Endothelial cell of umbilical vein (primary cell): ENCODE results near the gene ERBB4. TPM values are rescaled to one million over a fixed set of nuclear protein-coding genes. Genes with fewer than 3 reads are reported as not detected.

Experiments used
- BruUV-seq: library from RNA; stranded (reverse); fragments of 400-500 nt; replicated peaks from 2 replicates; lab custom pipeline; 2021; lab: Mats Ljungman, UMichigan
- CTCF ChIA-PET: fragments of 300-600, 350-600 bp; sonication (Branson Sonifier 250); formaldehyde crosslinking; loops from one replicate; lab custom pipeline; 2021; ENCODE audit warnings: antibody characterized with exemption, inconsistent platforms; lab: Charles Lee
- POLR2A ChIA-PET: fragments of 300-600, 350-600 bp; sonication (Branson Sonifier 250); formaldehyde crosslinking; loops from one replicate; lab custom pipeline; 2021; ENCODE audit warnings: antibody characterized with exemption, inconsistent platforms; lab: Charles Lee
- DNase-seq: peaks from one replicate; pipeline ENCODE4 v3.0.0-alpha.2; 2011; ENCODE audit warnings: low read depth, low spot score
- FAIRE-seq: peaks from 2 replicates; lab custom pipeline; 2011; peaks lifted over from hg19 to GRCh38; lab: Jason Lieb, UNC
- H2AFZ ChIP-seq: 2 replicates; pipeline ENCODE4 v1.6.0; 2012; ENCODE audit warnings: low read depth, low read length, control low read depth, inconsistent platforms
- H3K27ac ChIP-seq: 2 replicates; pipeline ENCODE4 v1.5.1; 2011; ENCODE audit warnings: low read depth, mild to moderate bottlenecking, control low read depth, low read length, moderate library complexity; ENCODE audit not compliant: insufficient read depth
- H3K27me3 ChIP-seq, 2 experiments: 2 replicates each; pipeline versions ENCODE4 v1.6.0 to v1.6.1; 2011; ENCODE audit warnings: low read length in 2 of 2, mixed read lengths in 1 of 2; ENCODE audit not compliant: control insufficient read depth in 2 of 2, insufficient read depth in 2 of 2
- H3K36me3 ChIP-seq, 2 experiments: 2 replicates in 1 of 2; 3 replicates in 1 of 2; pipeline ENCODE4 v1.5.1; 2011; ENCODE audit warnings: low read length in 2 of 2, mild to moderate bottlenecking in 1 of 2, moderate library complexity in 1 of 2; ENCODE audit not compliant: control insufficient read depth in 2 of 2, insufficient read depth in 2 of 2; ENCODE audit errors: extremely low read depth in 1 of 2
- H3K4me1 ChIP-seq: 3 replicates; pipeline ENCODE4 v1.5.1; 2011; ENCODE audit warnings: mild to moderate bottlenecking, low read length; ENCODE audit not compliant: control insufficient read depth, insufficient read depth; ENCODE audit errors: extremely low read depth
- H3K4me2 ChIP-seq: 2 replicates; pipeline ENCODE4 v1.6.1; 2011; ENCODE audit warnings: low read length, control low read depth, mixed read lengths; ENCODE audit not compliant: insufficient read depth
- H3K4me3 ChIP-seq, 3 experiments: fragments of 200-600 bp in 1 of 3; sonication (generic), shearing (Covaris generic) in 1 of 3; replicated peaks in 1 of 3; 2 replicates each; pipeline ENCODE4 v1.5.1; 2011 to 2016; ENCODE audit warnings: control low read depth in 3 of 3, low read length in 3 of 3, mild to moderate bottlenecking in 2 of 3, inconsistent platforms in 1 of 3, low read depth in 1 of 3, moderate library complexity in 1 of 3; ENCODE audit not compliant: insufficient read depth in 1 of 3
- H3K79me2 ChIP-seq: 2 replicates; pipeline ENCODE4 v1.6.0; 2012; ENCODE audit warnings: low read length, inconsistent platforms; ENCODE audit not compliant: control insufficient read depth, insufficient read depth
- H3K9ac ChIP-seq: replicated peaks from 2 replicates; pipeline ENCODE3; 2011; ENCODE audit warnings: low read length, control low read depth; ENCODE audit not compliant: insufficient read depth; ENCODE audit errors: extremely low read depth
- H3K9me1 ChIP-seq: replicated peaks from 3 replicates; pipeline ENCODE4 v1.6.0; 2011; ENCODE audit warnings: mild to moderate bottlenecking, low read length; ENCODE audit not compliant: control insufficient read depth, insufficient read depth; ENCODE audit errors: extremely low read depth
- H3K9me3 ChIP-seq: replicated peaks from 2 replicates; pipeline ENCODE4 v1.5.1; 2012; ENCODE audit warnings: low read length, inconsistent platforms; ENCODE audit not compliant: control insufficient read depth, insufficient read depth
- H4K20me1 ChIP-seq: replicated peaks from 2 replicates; pipeline ENCODE3; 2011; ENCODE audit warnings: mild to moderate bottlenecking, low read length; ENCODE audit not compliant: control insufficient read depth, insufficient read depth; ENCODE audit errors: extremely low read depth
- EZH2 ChIP-seq: IDR thresholded peaks from 2 replicates; pipeline ENCODE4 v1.6.1; 2012; ENCODE audit warnings: borderline replicate concordance, low read depth, mild to moderate bottlenecking, moderate library complexity, low read length, inconsistent platforms; ENCODE audit not compliant: severe bottlenecking
- FOS ChIP-seq: IDR thresholded peaks from 2 replicates; pipeline ENCODE4 v1.6.1; 2011; ENCODE audit warnings: mild to moderate bottlenecking, low read length, moderate library complexity, borderline replicate concordance; ENCODE audit not compliant: insufficient read depth
- GATA2 ChIP-seq: IDR thresholded peaks from 2 replicates; pipeline ENCODE4 v1.7.0; 2011; ENCODE audit warnings: low read depth, mild to moderate bottlenecking, moderate library complexity, mixed read lengths, low read length; ENCODE audit not compliant: insufficient read length, insufficient read depth
- JUN ChIP-seq: IDR thresholded peaks from 2 replicates; pipeline ENCODE4 v1.6.1; 2011; ENCODE audit warnings: borderline replicate concordance, low read depth; ENCODE audit not compliant: insufficient read length, insufficient read depth
- MYC ChIP-seq: IDR thresholded peaks from one replicate; pipeline ENCODE4 v1.6.1; 2011; ENCODE audit warnings: mild to moderate bottlenecking, low read depth, low read length
- POLR2A ChIP-seq: IDR thresholded peaks from 2 replicates; pipeline ENCODE4 v1.6.1; 2012; ENCODE audit warnings: low read depth, mild to moderate bottlenecking, control low read depth, low read length
- POLR2AphosphoS5 ChIP-seq: IDR thresholded peaks from 2 replicates; pipeline ENCODE4 v1.6.1; 2012; ENCODE audit warnings: low read depth, mild to moderate bottlenecking, control low read depth, low read length, moderate library complexity; ENCODE audit not compliant: insufficient read depth
- dilution Hi-C: fragments of 300-500 bp; cut with MboI; formaldehyde crosslinking; loops from one replicate; pipeline ENCODE4 v1.15.0; 2019; ENCODE audit warnings: low sequenced_read_pairs; ENCODE audit not compliant: extremely low pct_ligation_motif_present
- intact Hi-C: fragments of 100-400 bp; cut with micrococcal nuclease; formaldehyde crosslinking; loops from one replicate; pipeline ENCODE4 v1.10.0; 2022
- polyA plus RNA-seq, 4 experiments: library from polyadenylated mRNA; depleted of rRNA in 3 of 4; stranded (reverse) in 3 of 4; unstranded in 1 of 4; fragments of >200 nt; gene quantifications; 2 replicates each; pipeline versions ENCODE4 v1.2.1 to v1.2.3, GENCODE V29; 2011 to 2012; ENCODE audit warnings: missing spikeins in 1 of 4
- total RNA-seq: library from RNA; stranded (reverse); gene quantifications from 2 replicates; pipeline ENCODE4 v1.2.3, GENCODE V29; 2021
- TF ChIP-seq, protein P1 (sequence below), 2 donors: IDR thresholded peaks; 1 replicate in 1 of 2; 2 replicates in 1 of 2; pipeline ENCODE4 v1.5.1; 2011; ENCODE audit warnings: low read length in 2 of 2, mild to moderate bottlenecking in 2 of 2, moderate library complexity in 2 of 2, control low read depth in 1 of 2, inconsistent platforms in 1 of 2, low read depth in 1 of 2; ENCODE audit not compliant: insufficient read depth in 1 of 2; ENCODE audit errors: extremely low read depth in 1 of 2
- TF ChIP-seq, protein P2 (sequence below): IDR thresholded peaks from 2 replicates; pipeline ENCODE4 v1.6.1; 2011; ENCODE audit not compliant: insufficient read depth, insufficient read length

ERBB4 gene
- total and polyA plus RNA-seq, 2 donors (not counting 3 experiments of a cell fraction or from before 2014, with no cell fraction given): 0.01 to 0.27 TPM

DNA sequence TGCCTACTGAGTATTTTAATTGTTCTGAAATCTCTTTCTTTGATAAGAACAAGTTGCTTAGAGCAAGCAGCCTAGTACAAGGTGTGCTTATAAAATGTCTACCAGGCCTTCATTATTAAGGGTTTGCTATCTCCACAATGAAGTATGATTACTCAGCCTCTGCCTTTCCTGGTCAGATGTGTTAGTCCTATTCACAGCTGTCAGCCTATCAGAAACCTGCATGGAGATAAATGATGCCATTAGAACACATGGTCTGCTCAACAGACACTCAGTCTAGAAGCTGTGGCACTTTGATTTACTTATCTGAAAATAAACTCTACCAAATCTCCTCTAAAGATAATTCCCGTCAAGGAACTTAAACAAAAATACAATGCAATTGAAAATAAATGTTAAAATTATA lies 448.7 kb downstream of the ERBB4 start:
- TF ChIP-seq FOS: no peak
- no peak for TF ChIP-seq POLR2A
- no peak for TF ChIP-seq EZH2
- TF ChIP-seq, protein P1, sequence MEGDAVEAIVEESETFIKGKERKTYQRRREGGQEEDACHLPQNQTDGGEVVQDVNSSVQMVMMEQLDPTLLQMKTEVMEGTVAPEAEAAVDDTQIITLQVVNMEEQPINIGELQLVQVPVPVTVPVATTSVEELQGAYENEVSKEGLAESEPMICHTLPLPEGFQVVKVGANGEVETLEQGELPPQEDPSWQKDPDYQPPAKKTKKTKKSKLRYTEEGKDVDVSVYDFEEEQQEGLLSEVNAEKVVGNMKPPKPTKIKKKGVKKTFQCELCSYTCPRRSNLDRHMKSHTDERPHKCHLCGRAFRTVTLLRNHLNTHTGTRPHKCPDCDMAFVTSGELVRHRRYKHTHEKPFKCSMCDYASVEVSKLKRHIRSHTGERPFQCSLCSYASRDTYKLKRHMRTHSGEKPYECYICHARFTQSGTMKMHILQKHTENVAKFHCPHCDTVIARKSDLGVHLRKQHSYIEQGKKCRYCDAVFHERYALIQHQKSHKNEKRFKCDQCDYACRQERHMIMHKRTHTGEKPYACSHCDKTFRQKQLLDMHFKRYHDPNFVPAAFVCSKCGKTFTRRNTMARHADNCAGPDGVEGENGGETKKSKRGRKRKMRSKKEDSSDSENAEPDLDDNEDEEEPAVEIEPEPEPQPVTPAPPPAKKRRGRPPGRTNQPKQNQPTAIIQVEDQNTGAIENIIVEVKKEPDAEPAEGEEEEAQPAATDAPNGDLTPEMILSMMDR (IDR thresholded peaks at IDR 0.05; ENCODE audit: extremely low read depth in 1 of 2, insufficient read depth in 1 of 2, low read depth in 1 of 2, low read length in 2 of 2): no peak
- TF ChIP-seq JUN: no peak
- no peak for TF ChIP-seq MYC
- TF ChIP-seq, protein P2, sequence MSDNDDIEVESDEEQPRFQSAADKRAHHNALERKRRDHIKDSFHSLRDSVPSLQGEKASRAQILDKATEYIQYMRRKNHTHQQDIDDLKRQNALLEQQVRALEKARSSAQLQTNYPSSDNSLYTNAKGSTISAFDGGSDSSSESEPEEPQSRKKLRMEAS: no peak
- TF ChIP-seq POLR2AphosphoS5: no peak
- TF ChIP-seq GATA2: no peak
- H3K79me2 ChIP-seq: no peaks in the 10 kb centered on the region
- DNase-seq (no peak), FAIRE-seq (no peak)
- H4K20me1 ChIP-seq: no peaks in the 10 kb centered on the region
- no peaks in the 10 kb centered on the region for H3K9me1 ChIP-seq
- BruUV-seq: no TSS peak
- peaks cover 1% of the 10 kb centered on the region for H3K4me1 ChIP-seq
- intact Hi-C loops: no loop called here
- H3K36me3 ChIP-seq: no peaks in the 10 kb centered on the region
- no peak overlapping the region for H3K27ac ChIP-seq
- POLR2A ChIA-PET: no interaction called here
- dilution Hi-C loops: no loop called here
- H2AFZ ChIP-seq: no peak overlapping the region
- CTCF ChIA-PET: interaction anchor here (2.4 kb wide), 1 partner anchor 20 kb away, joined by 8 read pairs; no protein-coding TSS in a partner anchor
- no peaks in the 10 kb centered on the region for H3K27me3 ChIP-seq
- H3K4me3 ChIP-seq: no peak overlapping the region
- H3K9me3 ChIP-seq: no peaks in the 10 kb centered on the region
- H3K9ac ChIP-seq: no peak overlapping the region
- H3K4me2 ChIP-seq: no peak overlapping the region
